K562 (cell line): ENCODE results near the gene EPHA10. TPM values are rescaled to one million over a fixed set of nuclear protein-coding genes. Genes with fewer than 3 reads are reported as not detected.

Source experiments
- AFF1 ChIP-seq, 2 experiments: fragments of 450-650 bp; IDR thresholded peaks; 2 replicates each; pipeline ENCODE4 v1.6.1; 2018; ENCODE audit warnings: mild to moderate bottlenecking in 2 of 2, low read depth in 1 of 2; ENCODE audit not compliant: partially characterized antibody in 2 of 2
- BRCA1 ChIP-seq, 2 experiments: fragments of 450-650 bp in 1 of 2; sonication (generic) in 1 of 2; formaldehyde crosslinking in 1 of 2; IDR thresholded peaks; 2 replicates each; pipeline versions ENCODE4 v1.5.0 to v1.6.1; 2017 to 2020; ENCODE audit warnings: mild to moderate bottlenecking in 1 of 2, missing genetic modification reagents in 1 of 2
- CHAMP1 ChIP-seq: fragments of 450-650 bp; IDR thresholded peaks from 2 replicates; pipeline ENCODE4 v1.6.1; 2016; ENCODE audit warnings: mild to moderate bottlenecking
- DPF2 ChIP-seq: fragments of 450-650 bp; IDR thresholded peaks from 2 replicates; pipeline ENCODE4 v1.6.1; 2016
- ETV1 ChIP-seq: fragments of 450-650 bp; conservative IDR thresholded peaks from 2 replicates; pipeline ENCODE4 v1.6.1; 2016; ENCODE audit warnings: missing genetic modification characterization, control low read depth, low read depth, missing compliant biosample characterization
- ETV5 ChIP-seq: sonication (generic); formaldehyde crosslinking; IDR thresholded peaks from 2 replicates; pipeline ENCODE4 v1.4.0; 2020; ENCODE audit warnings: low read depth, mild to moderate bottlenecking, missing genetic modification reagents
- FOXA3 ChIP-seq, 2 experiments: fragments of 450-650 bp in 1 of 2; sonication (generic) in 1 of 2; formaldehyde crosslinking; IDR thresholded peaks in 1 of 2; conservative IDR thresholded peaks in 1 of 2; 2 replicates each; pipeline versions ENCODE4 v1.4.0 to v1.8.0; 2020 to 2022; ENCODE audit warnings: mild to moderate bottlenecking in 2 of 2, missing genetic modification reagents in 1 of 2
- GABPB1 ChIP-seq: sonication (generic); formaldehyde crosslinking; IDR thresholded peaks from 2 replicates; pipeline ENCODE4 v1.8.0; 2022; ENCODE audit warnings: mild to moderate bottlenecking, missing genetic modification reagents
- GMEB1 ChIP-seq: fragments of 250-450 bp; sonication (Bioruptor Pico); IDR thresholded peaks from 2 replicates; pipeline ENCODE4 v1.4.0; 2020; ENCODE audit warnings: mild to moderate bottlenecking
- HMGXB4 ChIP-seq: sonication (generic); formaldehyde crosslinking; IDR thresholded peaks from 2 replicates; pipeline ENCODE4 v1.8.1; 2023; ENCODE audit warnings: mild to moderate bottlenecking, missing genetic modification reagents
- MBD2 ChIP-seq: sonication (generic); IDR thresholded peaks from 2 replicates; pipeline ENCODE4 v1.6.1; 2016; ENCODE audit warnings: low read depth, borderline replicate concordance
- SAFB2 ChIP-seq: fragments of 200-400 bp; formaldehyde crosslinking; IDR thresholded peaks from 2 replicates; pipeline ENCODE4 v1.6.1; 2018; ENCODE audit warnings: borderline replicate concordance, low read length, low read depth, moderate library complexity; ENCODE audit not compliant: severe bottlenecking
- SREBF2 ChIP-seq: sonication (generic); formaldehyde crosslinking; IDR thresholded peaks from 2 replicates; pipeline ENCODE4 v1.4.0; 2020; ENCODE audit warnings: mild to moderate bottlenecking, missing genetic modification reagents
- TCFL5 ChIP-seq: fragments of 250-450 bp; sonication (Bioruptor Pico); conservative IDR thresholded peaks from 2 replicates; pipeline ENCODE4 v1.6.1; 2021; ENCODE audit warnings: mild to moderate bottlenecking, moderate library complexity, matching md5 sums
- ZBTB43 ChIP-seq: sonication (generic); formaldehyde crosslinking; IDR thresholded peaks from 2 replicates; pipeline ENCODE4 v1.8.0; 2023; ENCODE audit warnings: mild to moderate bottlenecking, missing genetic modification reagents
- ZNF668 ChIP-seq: fragments of 250-450 bp; sonication (Bioruptor Pico); IDR thresholded peaks from 2 replicates; pipeline ENCODE4 v1.8.0; 2022; ENCODE audit warnings: mild to moderate bottlenecking, inconsistent platforms
- polyA plus RNA-seq, 8 experiments: library from polyadenylated mRNA; depleted of rRNA in 4 of 8; stranded (reverse) in 5 of 8; unstranded in 3 of 8; fragments of >200 nt; fragmentation: Nextera tagmentation in 2 of 8; fragmentation: Illumina TruSeq in 1 of 8; extraction: Ambion mirVana in 2 of 8; extraction: Trizol in 1 of 8; gene quantifications; 2 replicates each; pipeline versions ENCODE4 v1.2.1 to v1.2.3, GENCODE V29; 2011 to 2014; ENCODE audit warnings: inconsistent platforms in 1 of 8, missing spikeins in 1 of 8
- total RNA-seq, 7 experiments: library from RNA; depleted of rRNA in 6 of 7; stranded (reverse); fragments of >200 nt in 6 of 7; fragmentation: Illumina TruSeq in 2 of 7; extraction: Trizol in 2 of 7; gene quantifications; 2 replicates each; pipeline versions ENCODE4 v1.2.1 to v1.2.3, GENCODE V29; 2011 to 2021; ENCODE audit warnings: low replicate concordance in 1 of 7

EPHA10 gene
- total and polyA plus RNA-seq, 9 of the 15 experiments (the other 6 are each of a cell fraction or from before 2014, with no cell fraction given): 0.03 TPM; not detected in 8

- TF ChIP-seq DPF2 (no peak), GMEB1 (CRISPR knock-in tag) (no peak), AFF1 (IDR thresholded peaks at IDR 0.05; ENCODE audit: low read depth in 1 of 2, partially characterized antibody in 2 of 2) (peak in 1 of 2 experiments; percentile 100), ZBTB43 (CRISPR knock-in tag) (peak; percentile 97), ETV1 (peak; percentile 59; the same call in 1 of the 2 replicates), SAFB2 (no peak), MBD2 (no peak), FOXA3 (CRISPR knock-in tag; conservative IDR thresholded peaks at IDR 0.05 in 1 of 2, IDR thresholded peaks at IDR 0.05 in 1 of 2) (peak in 1 of 2 experiments; percentile 94; a peak in 2 of 4 replicates), HMGXB4 (CRISPR knock-in tag) (peak; percentile 99), TCFL5 (CRISPR knock-in tag) (no peak), CHAMP1 (peak; percentile 87; the same call in 1 of the 2 replicates), GABPB1 (CRISPR knock-in tag) (peak; percentile 90), BRCA1 (IDR thresholded peaks at IDR 0.05) (no peak), BRCA1 (CRISPR knock-in tag; IDR thresholded peaks at IDR 0.05) (peak; percentile 99; the same call in 1 of the 2 replicates), ZNF668 (CRISPR knock-in tag) (0 out of 2 replicates have a peak, but pooled peaks have one; percentile 39), ETV5 (peak; percentile 98), SREBF2 (CRISPR knock-in tag) (peak; percentile 99)
Observed at GRCh38 chr1:37764414-37764825, 500 bp downstream of the EPHA10 start (continued).
